Renal pelvis (tissue), 4 donors: Measurements from ENCODE around the gene TNFRSF8. TPM values are rescaled to one million over a fixed set of nuclear protein-coding genes. Genes with fewer than 3 reads are reported as not detected.

Experiments
- DNase-seq: peaks from one replicate; pipeline ENCODE4 v3.0.0-alpha.2; 2013
- polyA plus RNA-seq, 3 donors: library from polyadenylated mRNA; unstranded; fragments of 120-200 nt; gene quantifications; one replicate each; pipeline ENCODE4 v1.2.1, GENCODE V29; 2013; ENCODE audit not compliant: insufficient read length in 3 of 3

TNFRSF8 gene
- polyA plus RNA-seq, 3 donors: 0.54 to 0.62 (median 0.58) TPM

DNA sequence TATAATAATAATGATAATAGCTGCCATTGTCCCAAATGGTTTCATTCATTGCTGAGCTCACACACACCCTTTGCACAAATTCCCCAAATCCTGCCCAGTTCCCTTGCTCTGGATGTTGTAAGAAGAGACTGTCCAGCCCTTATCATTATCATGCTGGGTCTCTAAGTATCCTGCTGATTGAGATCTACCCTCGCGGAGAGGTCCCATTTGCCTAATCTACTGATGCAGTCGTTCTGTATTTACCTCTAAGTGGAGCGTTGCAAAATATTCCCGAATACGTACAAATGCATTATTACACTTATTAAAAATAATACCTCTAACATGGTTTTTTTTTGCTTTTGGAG is 51.2 kb downstream of the TNFRSF8 start:
- no peak for DNase-seq

DNA sequence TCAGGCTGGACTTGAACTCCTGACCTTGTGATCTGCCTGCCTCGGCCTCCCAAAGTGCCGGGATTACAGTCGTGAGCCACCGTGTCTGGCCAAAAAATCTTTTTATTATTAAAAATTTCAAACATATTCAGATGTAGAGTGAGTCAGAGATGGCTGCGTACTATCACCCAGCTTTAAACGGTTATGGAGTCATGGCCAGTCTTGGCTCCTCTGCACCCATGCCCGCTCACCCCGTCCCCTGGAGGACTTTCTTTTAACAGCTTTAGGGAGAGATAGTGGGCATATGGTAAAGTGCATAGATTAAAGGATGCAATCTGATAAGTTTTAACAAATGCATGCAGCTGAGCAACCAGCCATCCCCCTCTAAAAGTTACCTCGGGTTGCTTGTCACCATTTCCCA is 51.8 kb downstream of the TNFRSF8 start:
- no peak for DNase-seq

DNA sequence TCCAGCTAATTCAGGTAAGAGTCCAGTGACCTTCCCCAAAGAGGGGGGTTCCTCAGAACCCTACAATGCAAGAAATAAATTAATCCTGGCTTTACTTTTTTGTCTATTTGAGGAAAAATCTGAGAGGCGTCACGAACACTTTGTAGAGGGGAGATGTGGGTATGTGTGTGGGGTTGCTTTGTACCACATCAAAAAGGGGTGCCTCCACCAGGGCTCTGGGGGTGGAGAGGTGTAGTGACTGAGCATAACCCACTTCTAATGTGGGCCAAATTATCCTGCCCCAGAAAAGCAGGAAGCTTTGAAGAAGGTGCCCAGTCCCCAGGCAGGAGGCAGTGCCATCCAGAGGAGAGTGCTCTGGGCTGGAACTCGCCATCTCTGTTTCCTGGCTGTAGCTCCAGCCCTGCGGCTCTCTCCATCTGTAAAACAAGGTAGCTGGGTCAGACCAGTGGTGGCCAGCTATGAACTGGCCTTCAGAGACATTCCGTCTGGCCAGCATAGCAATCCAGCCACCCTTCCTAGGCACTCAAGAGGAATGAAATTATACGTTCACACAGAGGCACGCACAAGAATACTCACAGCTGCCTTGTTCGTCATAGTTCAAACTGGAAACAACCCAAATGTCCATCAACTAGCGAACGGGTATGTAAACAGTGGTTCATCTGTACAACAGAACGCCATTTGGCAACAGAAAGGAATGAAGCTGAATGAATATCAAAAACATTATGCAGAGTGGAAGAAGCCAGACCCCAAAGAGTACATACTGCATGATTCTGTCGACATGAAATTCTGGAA is 58.3 kb downstream of the TNFRSF8 start:
- DNase-seq: no peak

DNA sequence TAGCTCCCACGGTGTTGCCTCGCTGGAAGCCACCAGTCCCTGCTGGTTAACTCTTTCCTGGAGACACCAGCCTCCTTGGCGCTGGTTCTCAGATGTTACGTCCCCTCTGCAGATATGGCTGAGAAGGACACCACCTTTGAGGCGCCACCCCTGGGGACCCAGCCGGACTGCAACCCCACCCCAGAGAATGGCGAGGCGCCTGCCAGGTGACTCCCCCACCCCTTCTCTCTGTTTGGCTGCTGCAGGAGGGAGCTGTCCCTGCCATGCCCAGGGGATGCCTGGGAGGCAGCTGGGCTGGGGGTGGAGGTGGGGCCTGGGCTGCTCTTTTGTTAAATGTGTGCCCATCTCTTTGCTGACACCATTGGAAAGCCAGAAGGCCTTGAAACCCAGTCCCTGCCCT is 60.1 kb downstream of the TNFRSF8 start:
- DNase-seq: no peak

DNA sequence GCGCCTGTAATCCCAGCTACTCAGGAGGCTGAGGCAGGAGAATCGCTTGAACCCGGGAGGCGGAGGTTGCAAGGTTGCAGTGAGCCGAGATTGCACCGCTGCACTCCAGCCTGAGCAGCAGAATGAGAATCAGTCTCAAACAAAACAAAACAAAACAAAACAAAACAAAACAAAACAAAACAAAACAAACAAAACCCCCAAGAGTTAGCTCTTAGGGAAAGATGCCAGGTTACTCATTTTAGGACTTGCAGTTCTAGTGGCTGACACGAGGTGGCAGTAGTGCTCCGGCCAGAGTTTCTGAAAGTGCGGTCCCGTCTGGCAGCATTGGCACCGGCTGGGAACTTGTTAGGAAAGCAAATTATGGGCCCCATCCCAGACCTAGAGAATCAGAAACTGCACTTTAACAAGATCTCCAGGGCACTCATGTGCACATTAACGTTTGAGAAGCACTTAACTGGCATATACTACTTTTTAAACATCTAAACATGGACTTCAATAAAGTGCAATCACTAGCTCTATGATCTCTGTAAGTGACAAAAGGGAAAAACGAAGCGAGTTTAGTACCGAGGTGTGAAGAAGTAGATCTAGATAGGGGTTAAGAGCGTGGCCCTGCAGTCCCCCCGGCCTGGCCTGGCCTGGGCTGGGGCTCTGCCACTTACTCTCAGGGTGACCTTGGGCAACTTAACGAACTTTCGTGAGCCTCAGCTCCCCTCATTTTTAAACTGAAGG is 61.8 kb downstream of the TNFRSF8 start:
- peak; percentile 73 for DNase-seq

DNA sequence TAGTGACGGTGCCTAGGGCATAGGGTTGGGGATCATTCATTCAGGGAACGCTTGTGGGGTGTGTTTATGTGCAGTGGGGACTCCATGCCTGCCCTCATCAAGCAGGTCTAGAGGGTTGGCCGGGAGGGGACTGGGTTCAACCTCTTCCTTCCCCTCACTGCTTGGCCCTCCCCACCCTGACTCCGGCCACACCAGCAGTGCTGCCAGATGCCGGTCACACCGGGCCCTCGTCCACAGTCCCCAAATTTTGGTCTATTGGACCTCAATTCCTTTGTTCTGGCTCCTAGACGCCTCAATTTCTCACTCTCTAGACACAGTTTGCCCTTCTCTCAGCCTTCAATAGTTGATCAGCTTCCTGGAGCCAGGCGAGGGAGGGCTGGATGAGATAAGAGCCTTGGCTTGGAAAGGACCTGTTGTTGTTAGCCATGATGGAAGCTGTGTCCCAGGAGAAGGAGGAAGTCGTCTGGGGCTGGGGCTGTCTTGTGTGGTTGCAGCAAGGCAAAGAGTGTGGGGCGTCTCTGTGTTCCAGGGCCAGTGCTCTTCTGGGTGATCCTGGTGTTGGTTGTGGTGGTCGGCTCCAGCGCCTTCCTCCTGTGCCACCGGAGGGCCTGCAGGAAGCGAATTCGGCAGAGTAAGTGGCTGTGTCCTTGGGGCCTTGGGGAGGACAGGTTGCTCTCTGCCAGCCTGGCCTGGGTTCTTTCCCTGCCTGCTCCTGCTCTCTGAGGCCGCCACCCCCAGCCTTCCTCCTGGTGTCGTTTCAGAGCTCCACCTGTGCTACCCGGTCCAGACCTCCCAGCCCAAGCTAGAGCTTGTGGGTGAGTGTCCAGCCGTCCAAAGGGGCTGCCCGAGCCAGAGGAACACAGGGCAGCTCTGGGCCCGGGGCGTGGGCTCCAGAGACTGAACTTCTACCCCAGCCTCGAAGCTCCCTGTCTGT is 62.6 kb downstream of the TNFRSF8 start:
- DNase-seq: no peak

DNA sequence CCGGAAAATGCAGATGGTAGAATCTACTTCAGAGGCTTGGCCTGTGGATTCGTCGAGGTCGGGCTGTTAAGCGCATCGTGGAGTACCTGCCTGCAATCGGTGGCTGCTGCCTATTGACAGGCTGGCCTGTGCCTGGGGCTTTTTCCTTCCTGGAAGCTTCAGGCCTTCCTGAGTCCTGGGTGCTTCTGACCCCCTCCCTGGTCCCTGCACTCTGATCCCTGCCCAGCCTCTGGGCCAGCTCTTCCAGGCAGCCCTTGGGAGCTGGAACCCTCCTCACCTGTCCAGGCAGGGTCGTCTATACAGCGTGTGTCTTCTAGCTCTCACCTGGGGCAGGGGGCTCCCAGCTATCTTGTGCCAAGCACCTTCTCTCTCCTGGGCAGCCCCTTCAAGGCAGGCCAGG is 63.7 kb downstream of the TNFRSF8 start:
- DNase-seq: no peak

DNA sequence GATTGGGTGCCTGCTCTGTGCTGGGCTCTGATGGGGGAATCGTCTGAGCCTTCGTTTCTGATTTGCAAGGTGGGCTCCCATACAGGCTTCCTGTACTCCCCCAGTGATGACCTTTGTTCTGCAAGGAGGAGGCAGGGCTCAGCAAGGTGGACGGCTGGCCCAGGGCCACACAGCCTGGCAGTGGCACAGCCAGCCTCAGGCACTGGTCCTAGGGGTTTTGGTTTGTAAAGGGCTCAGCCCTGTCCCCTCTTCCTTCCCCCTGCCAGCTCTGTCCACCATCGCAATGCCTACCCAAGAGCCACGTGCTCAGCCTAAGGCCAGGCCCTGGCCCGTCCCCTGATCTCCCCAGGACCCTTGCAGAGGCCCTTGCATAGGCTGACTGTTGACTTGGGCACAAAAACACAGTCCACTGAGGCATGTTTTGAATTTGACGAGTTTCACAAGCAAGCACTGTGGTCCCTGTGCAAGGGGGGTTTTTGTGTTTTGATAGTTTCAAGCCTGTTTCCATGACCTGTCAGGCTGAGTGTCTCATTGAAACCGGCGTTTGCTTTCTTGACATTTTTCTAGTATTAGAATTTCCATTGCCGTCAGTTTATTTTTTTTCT is 64.2 kb downstream of the TNFRSF8 start:
- DNase-seq: no peak

DNA sequence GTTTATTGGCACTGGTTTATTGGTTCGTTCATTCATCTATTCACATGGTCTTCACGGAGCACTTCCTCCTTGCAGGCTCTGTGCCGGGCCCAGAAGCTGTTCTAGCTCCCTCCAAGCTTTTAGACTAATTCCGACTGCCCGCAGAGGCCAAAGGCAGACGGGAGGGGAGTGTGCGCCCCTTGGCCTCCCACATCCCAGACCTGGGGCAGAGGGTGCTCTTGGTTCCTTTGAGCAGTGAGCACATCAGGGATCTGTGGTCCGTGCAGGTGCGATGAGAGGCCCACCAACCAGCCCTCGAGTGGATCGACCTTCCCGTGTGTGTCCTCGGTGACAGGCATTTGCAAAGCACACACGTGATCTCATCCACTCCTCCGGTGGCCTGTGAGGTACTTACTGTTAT is 65.0 kb downstream of the TNFRSF8 start:
- DNase-seq: no peak

DNA sequence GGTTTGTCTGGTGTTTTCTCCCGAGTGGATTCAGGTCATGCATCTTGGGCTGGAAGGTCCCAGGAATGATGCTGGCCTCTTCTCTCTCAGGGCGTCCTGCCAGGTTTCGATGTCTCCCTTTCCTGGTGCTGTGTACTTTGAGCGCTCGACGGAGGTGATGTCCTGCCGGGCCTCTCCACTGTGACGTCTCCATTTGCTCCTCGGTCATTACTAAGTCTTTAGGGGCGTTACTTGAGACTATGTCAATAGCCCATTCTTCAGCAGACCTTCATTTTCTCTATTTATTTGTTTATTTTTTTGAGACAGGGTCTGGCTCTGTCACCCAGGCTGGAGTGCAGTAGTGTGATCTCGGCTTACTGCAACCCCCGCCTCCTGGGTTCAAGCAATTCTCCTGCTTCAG is 66.5 kb downstream of the TNFRSF8 start:
- DNase-seq: no peak

DNA sequence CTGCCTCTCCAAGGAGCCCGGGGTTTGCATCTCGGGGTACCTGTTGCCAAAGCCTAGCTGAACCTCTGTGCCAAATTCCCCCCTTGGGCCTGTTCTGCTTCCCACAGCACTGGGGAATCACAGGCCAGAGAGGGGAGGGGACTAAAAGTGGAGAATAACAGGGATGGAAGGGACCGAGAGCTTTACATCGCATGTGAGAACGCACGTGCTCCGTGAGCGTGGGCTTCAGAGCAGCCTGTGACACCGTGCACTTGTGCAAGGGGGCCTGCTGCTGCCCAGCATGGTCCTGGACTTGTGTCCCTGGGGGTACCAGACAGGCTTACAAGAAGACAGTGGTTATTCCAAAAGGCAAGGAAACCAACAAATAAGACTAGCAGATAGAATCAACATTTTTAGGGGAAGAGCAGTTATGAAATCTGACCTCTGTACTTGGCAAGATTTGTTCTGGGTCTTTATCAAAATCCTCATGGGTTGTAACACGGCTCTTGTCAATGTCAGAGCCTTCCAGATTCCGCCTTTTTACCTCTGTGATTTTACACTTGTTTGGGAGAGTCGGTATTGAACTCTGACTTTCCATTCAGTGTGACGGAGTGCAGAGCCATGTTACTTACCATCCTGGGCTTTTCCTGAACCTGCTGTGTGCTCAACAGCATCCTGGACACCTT is 67.5 kb downstream of the TNFRSF8 start:
- no peak for DNase-seq

DNA sequence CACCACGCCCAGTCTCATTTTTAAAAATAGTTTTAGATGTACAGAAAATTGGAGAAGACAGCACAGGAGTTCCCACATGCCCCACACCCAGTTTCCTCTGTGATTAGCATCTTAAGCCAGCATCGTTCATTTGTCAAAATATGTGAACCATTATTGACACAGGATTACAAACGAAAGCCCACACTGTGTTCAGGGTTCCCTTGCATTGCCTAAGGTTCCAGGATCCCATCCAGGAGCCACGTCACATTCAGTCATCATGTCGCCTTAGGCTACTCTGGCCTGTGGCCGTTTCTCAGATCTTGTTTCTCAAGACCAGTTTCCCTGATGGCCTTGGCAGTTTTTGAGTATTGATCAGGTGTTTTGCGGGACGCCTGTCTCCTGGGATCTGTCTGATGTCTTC is 69.0 kb downstream of the TNFRSF8 start:
- DNase-seq: no peak

DNA sequence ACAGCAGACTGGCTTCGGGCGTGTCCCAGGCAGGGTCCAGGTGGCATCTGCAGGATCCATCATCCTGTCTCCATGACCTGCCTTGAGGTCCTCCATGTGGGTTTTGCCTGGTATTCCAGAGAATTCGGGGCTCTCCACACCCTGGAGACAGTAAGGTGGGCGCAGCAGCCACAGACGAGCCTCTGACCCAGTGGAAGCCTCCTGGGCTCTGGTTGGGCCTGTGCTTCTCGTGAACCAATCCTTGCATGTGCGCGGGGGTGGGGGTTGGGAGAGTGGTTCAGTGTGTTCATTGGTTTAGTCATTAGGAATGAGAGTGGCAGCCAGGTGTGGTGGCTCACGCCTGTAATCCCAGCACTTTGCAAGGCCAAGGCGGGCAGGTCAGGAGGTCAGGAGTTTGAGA is 71.6 kb downstream of the TNFRSF8 start:
- DNase-seq: no peak

DNA sequence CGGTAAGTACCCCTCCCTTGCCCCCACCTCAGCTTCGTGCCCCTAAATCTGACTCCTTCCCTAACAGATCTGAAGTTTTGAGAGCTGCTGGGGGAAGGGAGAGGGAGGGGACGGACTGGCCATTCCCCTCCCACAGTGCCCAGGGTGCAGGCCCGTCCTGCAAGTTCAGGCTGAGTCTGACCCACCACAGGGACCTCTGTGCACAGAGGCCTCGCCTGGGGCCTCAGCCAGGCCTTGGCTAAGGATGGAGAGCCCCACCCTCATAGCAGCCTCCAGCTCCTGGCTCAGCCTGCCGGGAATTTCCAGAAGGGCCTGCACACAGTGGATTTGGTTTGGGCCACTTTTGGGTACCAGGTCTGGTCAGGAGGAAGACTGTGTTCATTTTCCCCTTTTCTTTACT is 72.5 kb downstream of the TNFRSF8 start:
- no peak for DNase-seq

DNA sequence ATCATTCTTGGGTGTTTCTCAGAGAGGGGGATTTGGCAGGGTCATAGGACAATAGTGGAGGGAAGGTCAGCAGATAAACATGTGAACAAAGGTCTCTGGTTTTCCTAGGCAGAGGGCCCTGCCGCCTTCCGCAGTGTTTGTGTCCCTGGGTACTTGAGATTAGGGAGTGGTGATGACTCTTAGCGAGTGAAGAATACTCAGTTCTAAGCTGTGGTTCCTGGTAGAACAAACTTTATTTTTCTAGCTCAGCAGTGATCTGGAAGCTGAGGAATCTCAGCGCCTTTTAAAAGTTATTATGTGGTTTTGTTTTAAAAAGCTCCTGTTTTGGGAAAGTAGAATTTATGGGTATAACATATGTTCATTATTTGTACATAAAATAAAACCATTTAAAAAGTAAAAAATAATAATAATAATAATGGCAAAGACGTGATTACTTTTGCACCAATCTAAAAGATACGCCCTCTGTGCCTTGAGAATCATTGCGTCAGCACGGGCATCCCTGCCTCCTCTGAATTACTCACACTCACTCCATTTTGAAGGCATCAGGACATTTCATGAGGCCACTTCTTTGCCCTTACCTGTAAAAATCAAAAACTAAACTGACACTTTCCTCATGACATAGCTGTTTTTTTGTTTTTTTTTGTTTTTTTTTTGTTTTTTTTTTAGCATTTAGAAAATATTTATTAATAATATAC is 74.0 kb downstream of the TNFRSF8 start:
- no peak for DNase-seq

DNA sequence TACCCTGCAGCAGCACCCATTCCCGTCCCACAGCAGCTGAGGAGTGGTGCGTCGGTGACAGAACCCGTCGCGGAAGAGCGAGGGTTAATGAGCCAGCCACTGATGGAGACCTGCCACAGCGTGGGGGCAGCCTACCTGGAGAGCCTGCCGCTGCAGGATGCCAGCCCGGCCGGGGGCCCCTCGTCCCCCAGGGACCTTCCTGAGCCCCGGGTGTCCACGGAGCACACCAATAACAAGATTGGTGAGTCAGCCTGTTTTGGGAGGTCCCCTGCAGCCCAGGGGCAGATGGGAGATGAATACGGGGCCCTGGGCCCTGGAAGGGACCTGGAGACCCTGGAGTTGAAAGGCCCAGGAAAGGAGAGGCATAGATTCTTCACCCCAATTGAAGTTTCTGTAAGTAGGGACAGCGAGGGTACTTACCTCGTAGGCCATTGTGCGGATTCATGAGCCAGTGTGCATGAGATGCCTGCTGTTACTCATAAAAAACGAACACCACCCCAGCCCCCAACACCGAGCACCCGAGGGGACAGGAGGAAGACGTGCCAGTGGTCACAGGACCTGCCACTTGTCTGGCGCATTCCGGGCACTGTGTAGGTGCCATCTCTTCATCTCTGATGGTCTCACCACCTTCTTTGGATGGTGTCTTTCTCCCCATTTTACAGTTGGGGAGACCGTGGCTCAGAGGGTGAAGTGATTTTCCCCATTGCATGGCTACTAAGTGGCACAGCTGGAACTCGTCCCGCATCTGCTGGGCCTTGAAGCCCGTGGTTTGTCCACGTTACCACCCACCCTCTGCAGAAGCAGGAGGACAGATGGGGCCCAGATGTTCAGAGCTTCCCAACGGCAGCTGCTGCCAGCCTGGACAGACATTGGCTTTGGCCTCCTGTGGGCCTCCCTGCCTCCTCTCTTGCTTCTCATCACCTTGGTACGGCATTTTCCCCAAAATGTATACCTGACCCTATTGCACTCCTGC is 75.4 kb downstream of the TNFRSF8 start:
- no peak for DNase-seq

DNA sequence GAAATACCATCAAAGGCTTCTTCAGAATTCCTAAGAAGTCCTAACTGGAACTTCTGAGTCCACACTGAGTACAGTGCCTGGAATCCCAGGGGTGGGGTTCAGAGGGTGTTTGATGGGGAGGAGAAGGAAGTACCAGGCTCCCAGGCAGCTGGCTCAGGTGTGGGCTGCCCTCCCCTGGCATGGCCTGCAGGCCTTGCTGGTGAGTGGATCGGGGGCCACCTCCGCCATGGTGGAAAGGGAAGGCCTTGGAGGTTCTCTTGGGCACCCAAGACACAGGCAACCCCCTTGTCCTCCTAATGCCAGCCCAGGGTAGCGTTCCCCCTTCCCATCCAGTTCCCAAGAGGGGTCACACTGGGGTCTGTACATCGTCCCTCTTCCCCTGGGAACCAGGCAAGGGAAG is 76.9 kb downstream of the TNFRSF8 start:
- DNase-seq: no peak

DNA sequence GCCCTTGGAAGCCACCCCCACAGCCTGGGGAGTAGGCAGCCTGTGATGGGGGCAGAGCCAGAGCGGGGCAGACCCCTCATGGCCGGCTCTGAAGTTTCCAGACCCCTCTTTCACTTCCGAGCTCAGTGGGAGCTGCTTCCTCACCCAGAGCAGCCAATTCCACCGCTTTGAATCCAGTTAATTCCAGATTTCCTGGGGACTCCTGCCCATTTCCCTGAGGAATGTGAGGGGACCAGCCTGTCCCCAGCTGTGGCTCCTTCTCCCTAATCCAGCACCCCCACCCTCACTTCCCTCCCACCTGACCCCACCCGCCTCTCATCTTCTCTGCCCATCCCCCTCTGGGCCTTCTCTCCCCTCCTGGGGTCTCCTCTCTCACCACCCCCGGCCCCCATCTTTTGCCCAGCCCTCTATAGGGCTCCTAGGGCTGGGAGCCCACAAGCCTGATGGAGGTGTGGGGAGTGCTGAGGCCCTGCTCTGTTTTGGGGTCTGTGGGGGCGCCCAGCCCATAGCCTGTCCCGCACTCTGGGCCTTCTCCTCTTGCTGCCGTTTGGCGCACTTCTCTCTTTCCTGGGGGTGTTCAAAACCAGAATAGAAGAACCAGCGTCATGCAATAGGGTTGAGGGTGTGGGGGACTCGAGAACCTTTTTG is 77.5 kb downstream of the TNFRSF8 start:
- no peak for DNase-seq
